Activated CD4-positive, alpha-beta T cell treated with anti-CD3 and anti-CD28 coated beads, Interleukin-2, amount 10 ng/mL, durations not matched to agents 7 days and 5 days (primary cell): ENCODE measurements around the gene SLC35F1. TPM values are rescaled to one million over a fixed set of nuclear protein-coding genes. Genes with fewer than 3 reads are reported as not detected.

Experiments used
- CTCF ChIA-PET: fragments of 350-600 bp; sonication (Branson Sonifier 250); formaldehyde crosslinking; loops from one replicate; lab custom pipeline; 2021; ENCODE audit warnings: antibody characterized with exemption; lab: Charles Lee
- POLR2A ChIA-PET: fragments of 350-600 bp; sonication (Branson Sonifier 250); formaldehyde crosslinking; loops from one replicate; lab custom pipeline; 2021; ENCODE audit warnings: antibody characterized with exemption; lab: Charles Lee
- DNase-seq: peaks from one replicate; pipeline ENCODE4 v3.0.0-alpha.2; 2020
- H3K27ac Mint-ChIP-seq: one replicate; pipeline ENCODE4 v1.8.0; 2021; ENCODE audit warnings: mild to moderate bottlenecking, moderate library complexity, mixed read lengths
- H3K27me3 Mint-ChIP-seq: one replicate; pipeline ENCODE4 v1.8.0; 2021; ENCODE audit warnings: mixed read lengths
- H3K36me3 Mint-ChIP-seq: one replicate; pipeline ENCODE4 v1.8.0; 2021; ENCODE audit warnings: low read depth, mixed read lengths
- H3K4me1 Mint-ChIP-seq: one replicate; pipeline ENCODE4 v1.8.0; 2021; ENCODE audit warnings: mixed read lengths
- H3K4me3 Mint-ChIP-seq: one replicate; pipeline ENCODE4 v1.8.0; 2021; ENCODE audit warnings: mild to moderate bottlenecking, moderate library complexity, mixed read lengths
- H3K9me3 Mint-ChIP-seq: one replicate; pipeline ENCODE4 v1.8.0; 2021; ENCODE audit warnings: mixed read lengths
- total RNA-seq, 2 experiments: library from RNA; stranded (reverse); gene quantifications; one replicate each; pipeline ENCODE4 v1.2.3, GENCODE V29; 2021

SLC35F1 gene
- total RNA-seq, 2 experiments from 2014 or later: not detected

DNA sequence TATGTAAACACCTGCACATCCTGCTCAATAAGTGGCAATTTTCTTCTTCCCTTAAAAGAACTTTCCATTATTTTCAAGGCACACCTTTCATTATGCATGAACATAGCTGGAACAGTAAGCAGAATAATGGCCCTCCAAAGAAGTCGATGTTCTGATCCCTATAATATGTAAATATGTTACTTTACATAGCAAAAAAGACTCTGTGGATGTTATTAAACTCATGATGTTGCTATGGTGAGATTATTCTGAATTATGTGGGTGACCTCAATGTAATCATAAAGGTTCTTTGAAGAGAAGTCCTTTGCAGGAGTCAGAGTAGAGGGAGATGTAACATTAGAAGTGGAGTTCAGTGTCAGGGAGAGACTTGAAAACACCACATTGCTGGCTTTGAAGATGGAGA is 341.1 kb downstream of the SLC35F1 start:
- DNase-seq: no peak
- POLR2A ChIA-PET: no interaction called here
- H3K4me3 Mint-ChIP-seq: no peak overlapping the region

GRCh38 chr6:118249680-118250079 is 342.6 kb downstream of the SLC35F1 start:
- no peaks in the 10 kb centered on the region for H3K9me3 Mint-ChIP-seq
- no peaks in the 10 kb centered on the region for H3K4me1 Mint-ChIP-seq
- DNase-seq: no peak
- H3K4me3 Mint-ChIP-seq: no peak overlapping the region
- H3K27ac Mint-ChIP-seq: no peak overlapping the region
- POLR2A ChIA-PET: no interaction called here
- peaks cover 10% of the 10 kb centered on the region for H3K27me3 Mint-ChIP-seq
- CTCF ChIA-PET: no interaction called here
- no peaks in the 10 kb centered on the region for H3K36me3 Mint-ChIP-seq

More for the DNA sequence above, 341.1 kb downstream of the SLC35F1 start:
- CTCF ChIA-PET: no interaction called here
- H3K9me3 Mint-ChIP-seq: no peaks in the 10 kb centered on the region
- H3K27me3 Mint-ChIP-seq: peaks cover 14% of the 10 kb centered on the region
- H3K4me1 Mint-ChIP-seq: no peaks in the 10 kb centered on the region
- no peaks in the 10 kb centered on the region for H3K36me3 Mint-ChIP-seq
- H3K27ac Mint-ChIP-seq: no peak overlapping the region

DNA sequence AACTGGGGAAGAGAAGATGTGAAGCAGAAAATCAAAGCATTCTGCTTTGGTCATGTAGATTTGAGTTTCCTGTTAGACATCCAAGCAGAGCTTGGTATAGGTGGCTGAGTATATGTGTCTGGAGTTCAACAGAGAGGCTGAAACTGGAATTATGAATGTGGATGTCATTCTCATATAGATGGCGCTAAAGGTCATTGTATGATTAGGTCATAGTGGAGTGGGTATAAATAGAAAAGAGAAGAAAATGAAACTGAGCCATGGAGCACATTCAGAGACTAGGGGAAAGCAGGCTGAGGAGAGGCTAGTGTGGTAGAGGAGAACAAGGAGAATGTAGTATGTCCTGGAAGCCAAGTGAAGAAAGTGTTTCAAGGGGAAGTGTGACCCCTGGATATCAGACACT is 345.4 kb downstream of the SLC35F1 start:
- Mint-ChIP-seq H3K36me3 (no peaks in the 10 kb centered on the region), H3K27ac (no peak overlapping the region), H3K4me3 (no peak overlapping the region), H3K27me3 (peaks cover 6% of the 10 kb centered on the region), H3K4me1 (no peaks in the 10 kb centered on the region), H3K9me3 (no peaks in the 10 kb centered on the region)
- DNase-seq: no peak
- ChIA-PET CTCF (no interaction called here), POLR2A (no interaction called here)

- DNase-seq: no peak
- H3K36me3 Mint-ChIP-seq: no peaks in the 10 kb centered on the region
Measured at GRCh38 chr6:118253741-118254140, 346.7 kb downstream of the SLC35F1 start.

DNA sequence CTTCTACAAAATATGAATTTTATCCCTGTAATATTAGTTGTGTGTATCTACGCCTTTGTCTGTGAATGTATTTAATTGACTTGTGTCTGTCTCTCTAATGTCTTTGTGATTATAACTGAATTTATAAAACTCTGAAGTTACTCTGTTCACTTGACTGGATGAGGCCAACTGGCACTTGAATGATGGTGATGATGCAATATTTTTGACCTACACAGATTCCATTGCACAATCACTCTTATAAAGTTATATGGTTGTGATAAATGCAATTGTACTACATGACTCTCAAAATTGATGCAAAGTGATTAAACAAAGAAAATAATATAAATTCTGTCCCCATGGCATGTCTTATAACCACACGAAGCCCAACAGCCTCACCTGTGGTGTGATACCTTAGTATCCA is 353.8 kb downstream of the SLC35F1 start:
- no peaks in the 10 kb centered on the region for H3K9me3 Mint-ChIP-seq
- CTCF ChIA-PET: no interaction called here
- H3K27ac Mint-ChIP-seq: no peak overlapping the region
- H3K4me1 Mint-ChIP-seq: no peaks in the 10 kb centered on the region
- H3K36me3 Mint-ChIP-seq: no peaks in the 10 kb centered on the region
- no peak for DNase-seq
- peaks cover 3% of the 10 kb centered on the region for H3K27me3 Mint-ChIP-seq
- POLR2A ChIA-PET: no interaction called here
- H3K4me3 Mint-ChIP-seq: no peak overlapping the region

More at GRCh38 chr6:118253741-118254140, 346.7 kb downstream of the SLC35F1 start:
- Mint-ChIP-seq H3K4me3 (no peak overlapping the region), H3K27me3 (peaks cover 6% of the 10 kb centered on the region), H3K27ac (no peak overlapping the region), H3K4me1 (no peaks in the 10 kb centered on the region), H3K9me3 (no peaks in the 10 kb centered on the region)
- POLR2A ChIA-PET: no interaction called here
- CTCF ChIA-PET: no interaction called here

DNA sequence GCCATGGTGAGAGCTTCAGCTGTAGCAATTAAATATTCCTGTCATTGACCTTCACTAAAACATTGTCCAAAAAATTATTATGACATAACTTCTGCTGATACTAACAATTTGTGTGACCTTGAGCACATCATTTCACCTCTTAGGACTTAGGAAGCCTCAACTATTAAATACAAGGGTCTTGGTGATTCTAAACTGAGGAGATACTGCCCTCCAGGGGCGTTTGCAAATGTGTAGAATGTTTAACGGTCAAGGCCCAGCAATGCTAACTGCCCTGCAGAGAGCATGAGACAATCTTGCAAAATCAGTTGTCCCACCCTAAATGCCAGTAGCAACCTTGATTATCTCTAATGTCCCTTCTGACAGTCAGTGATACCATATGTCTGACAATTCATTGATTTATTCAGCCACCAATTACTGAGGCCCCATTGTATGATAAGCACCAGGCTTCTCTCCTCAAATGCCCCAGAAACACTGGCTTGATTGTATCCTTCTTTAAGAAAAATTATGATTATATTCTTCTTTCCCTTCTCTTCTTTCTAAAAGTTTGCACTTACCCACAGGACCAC is 356.9 kb downstream of the SLC35F1 start:
- POLR2A ChIA-PET: no interaction called here
- Mint-ChIP-seq H3K36me3 (no peaks in the 10 kb centered on the region), H3K27ac (no peak overlapping the region), H3K27me3 (peaks cover 2% of the 10 kb centered on the region), H3K4me3 (no peak overlapping the region), H3K9me3 (peaks cover 3% of the 10 kb centered on the region), H3K4me1 (no peaks in the 10 kb centered on the region)
- CTCF ChIA-PET: no interaction called here
- no peak for DNase-seq

DNA sequence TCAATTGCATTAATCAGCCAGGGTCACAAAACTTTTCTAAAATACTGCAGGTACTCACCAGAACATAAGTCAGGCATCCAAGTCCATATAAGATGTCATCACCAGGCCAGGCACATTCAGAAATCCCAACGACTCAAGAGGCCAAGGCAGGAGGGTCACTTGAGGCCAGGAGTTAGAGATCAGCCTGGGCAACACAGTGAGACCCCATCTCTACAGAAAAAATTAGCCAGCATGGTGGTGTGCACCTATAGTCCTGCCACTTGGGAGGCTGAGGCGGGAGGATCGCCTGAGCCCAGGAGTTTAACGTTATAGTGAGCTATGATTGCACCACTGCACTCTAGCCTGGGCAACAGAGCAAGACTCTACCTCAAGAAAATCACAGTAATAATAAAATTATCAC is 362.6 kb downstream of the SLC35F1 start:
- DNase-seq: no peak
- H3K4me1 Mint-ChIP-seq: peaks cover 3% of the 10 kb centered on the region
- H3K9me3 Mint-ChIP-seq: peaks cover 3% of the 10 kb centered on the region
- peaks cover 10% of the 10 kb centered on the region for H3K27me3 Mint-ChIP-seq
- ChIA-PET POLR2A (no interaction called here), CTCF (no interaction called here)
- H3K27ac Mint-ChIP-seq: no peak overlapping the region
- no peaks in the 10 kb centered on the region for H3K36me3 Mint-ChIP-seq
- no peak overlapping the region for H3K4me3 Mint-ChIP-seq

- peaks cover 26% of the 10 kb centered on the region for H3K27me3 Mint-ChIP-seq
- DNase-seq: no peak
- CTCF ChIA-PET: interaction anchor here (0.7 kb wide), 1 partner anchor 34 kb away, joined by 3 read pairs; no protein-coding TSS in a partner anchor
- no peaks in the 10 kb centered on the region for H3K9me3 Mint-ChIP-seq
- no peak overlapping the region for H3K4me3 Mint-ChIP-seq
- POLR2A ChIA-PET: no interaction called here
- no peak overlapping the region for H3K27ac Mint-ChIP-seq
- H3K4me1 Mint-ChIP-seq: peaks cover 3% of the 10 kb centered on the region
- no peaks in the 10 kb centered on the region for H3K36me3 Mint-ChIP-seq
Measured at GRCh38 chr6:118277631-118278030, 370.6 kb downstream of the SLC35F1 start.

GRCh38 chr6:118280210-118280609 is 373.1 kb downstream of the SLC35F1 start:
- CTCF ChIA-PET: no interaction called here
- no peak for DNase-seq
- no peak overlapping the region for H3K4me3 Mint-ChIP-seq
- no peaks in the 10 kb centered on the region for H3K36me3 Mint-ChIP-seq
- no peaks in the 10 kb centered on the region for H3K4me1 Mint-ChIP-seq
- POLR2A ChIA-PET: no interaction called here
- H3K27ac Mint-ChIP-seq: no peak overlapping the region
- peaks cover 20% of the 10 kb centered on the region for H3K27me3 Mint-ChIP-seq
- no peaks in the 10 kb centered on the region for H3K9me3 Mint-ChIP-seq

DNA sequence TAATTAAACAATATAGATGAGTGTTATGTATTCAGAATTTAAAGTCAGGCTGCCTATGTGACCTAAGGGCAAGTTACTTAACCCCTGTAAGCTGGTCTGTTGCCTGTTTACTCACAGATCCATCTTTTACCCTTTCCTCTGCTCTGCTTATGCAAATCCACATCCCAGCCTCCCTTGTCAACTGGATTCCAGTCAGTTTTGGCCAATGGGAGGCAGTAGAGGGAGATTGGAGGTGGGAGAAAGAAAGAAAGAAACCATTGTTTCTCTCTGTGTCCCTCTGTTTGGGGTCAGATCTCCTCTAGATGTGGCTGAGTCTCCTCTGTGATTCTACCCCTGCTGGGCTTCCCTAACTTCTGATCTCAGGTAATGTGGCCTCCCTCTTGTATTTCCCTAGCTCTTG is 374.2 kb downstream of the SLC35F1 start:
- H3K27ac Mint-ChIP-seq: no peak overlapping the region
- H3K4me3 Mint-ChIP-seq: no peak overlapping the region
- H3K9me3 Mint-ChIP-seq: no peaks in the 10 kb centered on the region
- peaks cover 14% of the 10 kb centered on the region for H3K27me3 Mint-ChIP-seq
- CTCF ChIA-PET: no interaction called here
- POLR2A ChIA-PET: no interaction called here
- no peak for DNase-seq
- no peaks in the 10 kb centered on the region for H3K36me3 Mint-ChIP-seq
- H3K4me1 Mint-ChIP-seq: no peaks in the 10 kb centered on the region

DNA sequence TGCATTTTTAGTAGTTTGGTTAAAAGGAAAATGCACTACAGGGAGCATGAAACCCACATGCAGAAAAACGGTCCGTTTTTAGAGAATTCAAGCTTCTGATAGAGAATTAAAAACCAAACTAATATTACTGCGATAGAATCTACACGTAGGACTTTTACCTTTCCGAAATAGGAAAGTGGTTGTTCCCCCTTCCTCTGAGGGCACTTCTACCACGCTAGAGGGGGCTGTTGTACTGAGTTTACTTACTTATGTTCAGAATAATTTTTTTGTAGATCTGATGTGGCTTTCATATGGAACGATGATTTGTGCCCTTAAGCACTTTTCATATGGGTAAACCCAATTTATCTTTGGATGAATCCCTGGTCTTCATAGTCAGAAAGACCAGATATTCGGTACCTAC is 376.7 kb downstream of the SLC35F1 start:
- Mint-ChIP-seq H3K36me3 (no peaks in the 10 kb centered on the region), H3K4me1 (no peaks in the 10 kb centered on the region), H3K9me3 (no peaks in the 10 kb centered on the region), H3K27me3 (peaks cover 16% of the 10 kb centered on the region), H3K27ac (no peak overlapping the region), H3K4me3 (no peak overlapping the region)
- ChIA-PET CTCF (no interaction called here), POLR2A (no interaction called here)
- DNase-seq: peak; percentile 68

DNA sequence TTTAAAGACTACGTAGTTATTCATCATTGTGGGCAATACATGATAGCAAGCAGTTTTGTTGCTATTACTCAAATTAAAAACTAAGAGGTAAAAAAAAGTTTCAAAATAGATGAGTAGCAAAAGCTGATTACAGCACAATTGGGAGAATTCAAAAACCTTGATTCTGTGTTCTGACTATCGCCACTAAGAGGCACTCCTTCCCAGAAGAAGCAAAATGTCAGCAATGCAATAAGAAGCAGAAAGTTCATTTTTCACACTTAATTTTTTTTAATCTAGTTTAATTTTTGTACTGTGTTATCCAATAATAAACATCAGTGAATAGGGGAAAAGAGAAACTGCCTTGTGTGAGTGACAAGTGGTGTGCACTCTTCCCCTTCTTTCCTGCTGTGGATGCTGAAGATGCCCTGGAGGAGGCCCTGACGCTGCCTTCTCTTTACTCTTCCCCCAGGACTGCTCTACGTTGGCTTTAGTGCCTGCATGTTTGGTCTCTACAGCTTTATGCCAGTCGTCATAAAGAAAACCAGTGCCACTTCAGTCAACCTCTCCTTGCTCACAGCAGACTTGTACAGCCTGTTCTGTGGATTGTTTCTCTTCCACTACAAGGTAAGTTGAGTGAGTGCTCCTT is 377.8 kb downstream of the SLC35F1 start:
- Mint-ChIP-seq H3K36me3 (no peaks in the 10 kb centered on the region), H3K4me3 (no peak overlapping the region), H3K9me3 (no peaks in the 10 kb centered on the region), H3K27ac (no peak overlapping the region), H3K4me1 (no peaks in the 10 kb centered on the region), H3K27me3 (peaks cover 13% of the 10 kb centered on the region)
- ChIA-PET POLR2A (no interaction called here), CTCF (no interaction called here)
- DNase-seq: no peak

- Mint-ChIP-seq H3K4me1 (no peaks in the 10 kb centered on the region), H3K36me3 (no peaks in the 10 kb centered on the region), H3K27me3 (peaks cover 13% of the 10 kb centered on the region), H3K9me3 (no peaks in the 10 kb centered on the region), H3K4me3 (no peak overlapping the region), H3K27ac (no peak overlapping the region)
- POLR2A ChIA-PET: no interaction called here
- CTCF ChIA-PET: no interaction called here
- DNase-seq: no peak
Measured at GRCh38 chr6:118285791-118286190, 378.7 kb downstream of the SLC35F1 start.
